GM12878 (cell line): ENCODE measurements around the gene TMEM161B. TPM values are rescaled to one million over a fixed set of nuclear protein-coding genes. Genes with fewer than 3 reads are reported as not detected.

Experiments used
- ATAC-seq: fragments of 200-7000 bp; cut with Tn5 transposase; 3 replicates; pipeline ENCODE4 v1.9.1; 2020; ENCODE audit warnings: mild to moderate bottlenecking, moderate library complexity
- BruUV-seq: library from RNA; stranded (reverse); fragments of 400-500 nt; replicated peaks from 2 replicates; lab custom pipeline; 2021; lab: Mats Ljungman, UMichigan
- CTCF ChIA-PET: fragments of 300-600 bp; sonication (Branson Sonifier 250); formaldehyde crosslinking; extraction: SDS; loops from one replicate; lab custom pipeline; 2021; ENCODE audit warnings: inconsistent platforms; lab: Yijun Ruan, JAX
- POLR2A ChIA-PET: fragments of 350-600 bp; formaldehyde crosslinking; extraction: SDS; loops from one replicate; lab custom pipeline; 2021; ENCODE audit warnings: inconsistent platforms; lab: Charles Lee
- RAD21 ChIA-PET: fragments of 300-600 bp; sonication (Branson Sonifier 250); formaldehyde crosslinking; loops from one replicate; lab custom pipeline; 2023; ENCODE audit warnings: antibody characterized with exemption; ENCODE audit not compliant: unreplicated experiment; lab: Charles Lee
- SMC1A ChIA-PET: fragments of 300-600 bp; sonication (Branson Sonifier 250); formaldehyde crosslinking; loops from one replicate; lab custom pipeline; 2023; ENCODE audit not compliant: unreplicated experiment, uncharacterized antibody; lab: Charles Lee
- DNase-seq: peaks from one replicate; pipeline ENCODE4 v3.0.0-alpha.2; 2011; ENCODE audit warnings: low read depth, low spot score
- FAIRE-seq: peaks from 3 replicates; lab custom pipeline; 2011; peaks lifted over from hg19 to GRCh38; lab: Jason Lieb, UNC
- H2AFZ ChIP-seq: 2 replicates; pipeline ENCODE4 v1.6.0; 2011; ENCODE audit warnings: low read depth, low read length, control low read depth; ENCODE audit not compliant: control insufficient read depth
- H3K27ac ChIP-seq: 2 replicates; pipeline ENCODE4 v1.5.1; 2011; ENCODE audit warnings: control low read depth; ENCODE audit not compliant: control insufficient read depth, insufficient read depth
- H3K27me3 ChIP-seq, 2 experiments: replicated peaks in 1 of 2; 2 replicates each; pipeline versions ENCODE4 v1.6.0 to v1.6.1; 2011; ENCODE audit warnings: low read length in 1 of 2; ENCODE audit not compliant: control insufficient read depth in 2 of 2, insufficient read depth in 2 of 2
- H3K36me3 ChIP-seq, 2 experiments: 2 replicates each; pipeline ENCODE4 v1.5.1; 2011; ENCODE audit warnings: low read length in 1 of 2; ENCODE audit not compliant: control insufficient read depth in 2 of 2, insufficient read depth in 2 of 2
- H3K4me1 ChIP-seq: 2 replicates; pipeline ENCODE4 v1.6.1; 2011; ENCODE audit warnings: mild to moderate bottlenecking, low read length, moderate library complexity, mixed read lengths; ENCODE audit not compliant: control insufficient read depth, insufficient read depth
- H3K4me2 ChIP-seq: 2 replicates; pipeline ENCODE4 v1.6.0; 2011; ENCODE audit warnings: control low read depth; ENCODE audit not compliant: control insufficient read depth, insufficient read depth
- H3K4me3 ChIP-seq: fragments of 200-600 bp; sonication (generic); 2 replicates; pipeline ENCODE4 v1.5.1; 2016
- H3K79me2 ChIP-seq: 2 replicates; pipeline ENCODE4 v1.6.0; 2011; ENCODE audit warnings: low read length; ENCODE audit not compliant: control insufficient read depth, insufficient read depth
- H3K9ac ChIP-seq: 2 replicates; pipeline ENCODE4 v1.8.0; 2011; ENCODE audit warnings: low read length, control low read depth, mixed read lengths; ENCODE audit not compliant: control insufficient read depth, insufficient read depth
- H3K9me3 ChIP-seq: replicated peaks from 3 replicates; pipeline ENCODE4 v1.5.1; 2011; ENCODE audit warnings: mild to moderate bottlenecking, low read length; ENCODE audit not compliant: control insufficient read depth, insufficient read depth
- H4K20me1 ChIP-seq: 2 replicates; pipeline ENCODE4 v1.6.0; 2011; ENCODE audit not compliant: control insufficient read depth, insufficient read depth
- CBX5 ChIP-seq: sonication (generic); IDR thresholded peaks from 2 replicates; pipeline ENCODE4 v1.6.1; 2016; ENCODE audit warnings: low read depth, moderate library complexity, mild to moderate bottlenecking, inconsistent platforms
- CREM ChIP-seq: IDR thresholded peaks from 2 replicates; pipeline ENCODE4 v1.6.1; 2014; ENCODE audit warnings: antibody characterized with exemption, low read depth
- FOXK2 ChIP-seq: fragments of 450-650 bp; IDR thresholded peaks from 2 replicates; pipeline ENCODE4 v1.6.1; 2017; ENCODE audit warnings: mild to moderate bottlenecking, moderate library complexity
- IKZF1 ChIP-seq: fragments of 450-650 bp; conservative IDR thresholded peaks from 2 replicates; pipeline ENCODE4 v1.6.1; 2017; ENCODE audit warnings: antibody characterized with exemption, mild to moderate bottlenecking
- JUNB ChIP-seq: IDR thresholded peaks from 2 replicates; pipeline ENCODE4 v1.6.1; 2016; ENCODE audit warnings: antibody characterized with exemption, mild to moderate bottlenecking
- MYB ChIP-seq: fragments of 150-350 bp; IDR thresholded peaks from 2 replicates; pipeline ENCODE4 v1.6.1; 2014; ENCODE audit warnings: mild to moderate bottlenecking, low read depth, low read length, borderline replicate concordance
- MYC ChIP-seq: IDR thresholded peaks from 2 replicates; pipeline ENCODE4 v1.6.1; 2011; ENCODE audit warnings: mild to moderate bottlenecking, low read length, moderate library complexity, inconsistent platforms; ENCODE audit not compliant: insufficient read depth, insufficient replicate concordance, insufficient read length, severe bottlenecking
- NFIC ChIP-seq: IDR thresholded peaks from 2 replicates; pipeline ENCODE4 v1.6.1; 2012; ENCODE audit warnings: low read depth, mild to moderate bottlenecking, inconsistent platforms, low read length, moderate library complexity
- PML ChIP-seq: IDR thresholded peaks from 2 replicates; pipeline ENCODE4 v1.6.1; 2012; ENCODE audit warnings: low read length, inconsistent platforms
- POU2F2 ChIP-seq: IDR thresholded peaks from 3 replicates; pipeline ENCODE4 v1.6.1; 2011; ENCODE audit warnings: low read depth, mild to moderate bottlenecking, low read length, borderline replicate concordance
- SIX5 ChIP-seq: IDR thresholded peaks from 2 replicates; pipeline ENCODE4 v1.6.1; 2011; ENCODE audit warnings: mild to moderate bottlenecking, low read depth, low read length, moderate library complexity; ENCODE audit not compliant: severe bottlenecking
- SRF ChIP-seq, 2 experiments: IDR thresholded peaks; 2 replicates each; pipeline ENCODE4 v1.6.1; 2011; ENCODE audit warnings: low read depth in 2 of 2, low read length in 2 of 2, mild to moderate bottlenecking in 1 of 2, moderate library complexity in 1 of 2
- TCF7 ChIP-seq: IDR thresholded peaks from 2 replicates; pipeline ENCODE4 v1.6.1; 2014; ENCODE audit warnings: antibody characterized with exemption, borderline replicate concordance
- ZNF217 ChIP-seq: fragments of 450-650 bp; IDR thresholded peaks from 2 replicates; pipeline ENCODE4 v1.6.1; 2017; ENCODE audit warnings: antibody characterized with exemption, mild to moderate bottlenecking
- ZZZ3 ChIP-seq: IDR thresholded peaks from 2 replicates; pipeline ENCODE4 v1.6.1; 2011; ENCODE audit warnings: low read depth; ENCODE audit not compliant: control insufficient read depth, insufficient read length
- WGBS: methylation state at CpG from one replicate; pipeline ENCODE4 v1.1.6; 2016; ENCODE audit warnings: low lambda C conversion rate; ENCODE audit not compliant: insufficient replicate concordance, insufficient coverage; ENCODE audit errors: missing lambda C conversion rate; 5-methylcytosine and 5-hydroxymethylcytosine counted together
- in situ Hi-C: fragments of 300-500 bp; cut with MboI; formaldehyde crosslinking; loops from 9 replicates; pipeline ENCODE4 v1.14.3; 2018; ENCODE audit warnings: mixed read lengths
- intact Hi-C: fragments of 100-400 bp; cut with micrococcal nuclease; formaldehyde crosslinking; loops from one replicate; pipeline ENCODE4 v1.14.2; 2022; ENCODE audit not compliant: unreplicated experiment
- polyA plus RNA-seq, 11 experiments: library from polyadenylated mRNA; depleted of rRNA in 4 of 11; unstranded in 6 of 11; stranded (reverse) in 5 of 11; fragments of >200 nt; fragmentation: Nextera tagmentation in 4 of 11; fragmentation: Illumina TruSeq in 1 of 11; extraction: Ambion mirVana in 4 of 11; extraction: Trizol in 1 of 11; gene quantifications; 1 replicate in 1 of 11; 2 replicates in 10 of 11; pipeline versions ENCODE4 v1.2.1 to v1.2.3, GENCODE V29; 2011 to 2016; ENCODE audit warnings: inconsistent platforms in 2 of 11, missing spikeins in 2 of 11, low read depth in 1 of 11
- total RNA-seq, 4 experiments: library from RNA; depleted of rRNA in 3 of 4; stranded (reverse); fragments of >200 nt in 3 of 4; fragmentation: Illumina TruSeq in 1 of 4; extraction: Trizol in 1 of 4; gene quantifications; 2 replicates each; pipeline versions ENCODE4 v1.2.1 to v1.2.3, GENCODE V29; 2013 to 2021
- TF ChIP-seq, protein P1 (sequence below): IDR thresholded peaks from 2 replicates; pipeline ENCODE4 v1.6.1; 2011; ENCODE audit warnings: low read depth, low read length, improper control_type of control experiment, borderline replicate concordance
- TF ChIP-seq, protein P2 (sequence below): fragments of 450-650 bp; IDR thresholded peaks from 2 replicates; pipeline ENCODE4 v1.6.1; 2016; ENCODE audit warnings: mild to moderate bottlenecking
- TF ChIP-seq, protein P3 (sequence below): fragments of 150-350 bp; IDR thresholded peaks from 2 replicates; pipeline ENCODE4 v1.6.1; 2016; ENCODE audit warnings: low read depth, low read length

TMEM161B gene
- total and polyA plus RNA-seq, 10 of the 15 experiments (the other 5 are each of a cell fraction or from before 2014, with no cell fraction given), result 13.8 to 38.9 (median 25.0) TPM

DNA sequence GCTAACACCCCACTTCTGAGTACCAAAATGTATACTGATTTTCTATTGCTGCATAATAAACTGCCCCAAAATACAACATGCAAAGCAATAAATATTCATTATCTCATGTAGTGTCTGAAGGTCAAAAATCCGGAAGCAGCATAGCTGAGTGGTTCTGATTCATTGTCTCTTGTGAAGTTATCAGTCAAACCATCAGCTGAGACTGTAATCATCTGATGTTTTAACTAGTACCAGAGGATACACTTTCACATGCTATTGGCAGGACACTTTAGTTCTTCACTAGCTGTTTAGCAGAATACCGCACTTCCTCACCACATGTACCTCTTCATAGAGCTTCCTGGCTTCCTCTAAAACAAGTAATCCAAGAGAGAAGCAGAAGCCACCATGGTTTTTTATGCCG lies 12.7 kb upstream of the TMEM161B start:
- ChIA-PET CTCF (interaction anchor here (0.9 kb wide), 1 partner anchor 20 kb away, joined by 3 read pairs; no protein-coding TSS in a partner anchor), SMC1A (interaction anchor here (0.6 to 1.0 kb wide), 2 partner anchors 12 to 66 kb away, joined by 3 read pairs; no protein-coding TSS in a partner anchor), RAD21 (no interaction called here), POLR2A (no interaction called here)
- in situ Hi-C loops, result no loop called here
- ATAC-seq (no peak), FAIRE-seq (no peak), DNase-seq (no peak)
- BruUV-seq, result no TSS peak
- no peak overlapping the region for H3K4me3 ChIP-seq
- no peaks in the 10 kb centered on the region for H3K9me3 ChIP-seq
- no peak overlapping the region for H3K27ac ChIP-seq
- intact Hi-C loops, result no loop called here
- no peaks in the 10 kb centered on the region for H4K20me1 ChIP-seq
- TF ChIP-seq TCF7 (no peak), SIX5 (no peak), ZZZ3 (no peak), POU2F2 (no peak), SRF (IDR thresholded peaks at IDR 0.05; ENCODE audit: low read depth in 2 of 2, low read length in 2 of 2) (no peak), CBX5 (no peak), JUNB (no peak), NFIC (no peak), FOXK2 (no peak), ZNF217 (no peak), CREM (no peak), IKZF1 (no peak), PML (no peak), MYC (no peak), MYB (no peak)
- TF ChIP-seq, protein P1, sequence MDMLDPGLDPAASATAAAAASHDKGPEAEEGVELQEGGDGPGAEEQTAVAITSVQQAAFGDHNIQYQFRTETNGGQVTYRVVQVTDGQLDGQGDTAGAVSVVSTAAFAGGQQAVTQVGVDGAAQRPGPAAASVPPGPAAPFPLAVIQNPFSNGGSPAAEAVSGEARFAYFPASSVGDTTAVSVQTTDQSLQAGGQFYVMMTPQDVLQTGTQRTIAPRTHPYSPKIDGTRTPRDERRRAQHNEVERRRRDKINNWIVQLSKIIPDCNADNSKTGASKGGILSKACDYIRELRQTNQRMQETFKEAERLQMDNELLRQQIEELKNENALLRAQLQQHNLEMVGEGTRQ, result no peak
- TF ChIP-seq, protein P2, sequence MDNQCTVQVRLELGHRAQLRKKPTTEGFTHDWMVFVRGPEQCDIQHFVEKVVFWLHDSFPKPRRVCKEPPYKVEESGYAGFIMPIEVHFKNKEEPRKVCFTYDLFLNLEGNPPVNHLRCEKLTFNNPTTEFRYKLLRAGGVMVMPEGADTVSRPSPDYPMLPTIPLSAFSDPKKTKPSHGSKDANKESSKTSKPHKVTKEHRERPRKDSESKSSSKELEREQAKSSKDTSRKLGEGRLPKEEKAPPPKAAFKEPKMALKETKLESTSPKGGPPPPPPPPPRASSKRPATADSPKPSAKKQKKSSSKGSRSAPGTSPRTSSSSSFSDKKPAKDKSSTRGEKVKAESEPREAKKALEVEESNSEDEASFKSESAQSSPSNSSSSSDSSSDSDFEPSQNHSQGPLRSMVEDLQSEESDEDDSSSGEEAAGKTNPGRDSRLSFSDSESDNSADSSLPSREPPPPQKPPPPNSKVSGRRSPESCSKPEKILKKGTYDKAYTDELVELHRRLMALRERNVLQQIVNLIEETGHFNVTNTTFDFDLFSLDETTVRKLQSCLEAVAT, result no peak
- TF ChIP-seq, protein P3, sequence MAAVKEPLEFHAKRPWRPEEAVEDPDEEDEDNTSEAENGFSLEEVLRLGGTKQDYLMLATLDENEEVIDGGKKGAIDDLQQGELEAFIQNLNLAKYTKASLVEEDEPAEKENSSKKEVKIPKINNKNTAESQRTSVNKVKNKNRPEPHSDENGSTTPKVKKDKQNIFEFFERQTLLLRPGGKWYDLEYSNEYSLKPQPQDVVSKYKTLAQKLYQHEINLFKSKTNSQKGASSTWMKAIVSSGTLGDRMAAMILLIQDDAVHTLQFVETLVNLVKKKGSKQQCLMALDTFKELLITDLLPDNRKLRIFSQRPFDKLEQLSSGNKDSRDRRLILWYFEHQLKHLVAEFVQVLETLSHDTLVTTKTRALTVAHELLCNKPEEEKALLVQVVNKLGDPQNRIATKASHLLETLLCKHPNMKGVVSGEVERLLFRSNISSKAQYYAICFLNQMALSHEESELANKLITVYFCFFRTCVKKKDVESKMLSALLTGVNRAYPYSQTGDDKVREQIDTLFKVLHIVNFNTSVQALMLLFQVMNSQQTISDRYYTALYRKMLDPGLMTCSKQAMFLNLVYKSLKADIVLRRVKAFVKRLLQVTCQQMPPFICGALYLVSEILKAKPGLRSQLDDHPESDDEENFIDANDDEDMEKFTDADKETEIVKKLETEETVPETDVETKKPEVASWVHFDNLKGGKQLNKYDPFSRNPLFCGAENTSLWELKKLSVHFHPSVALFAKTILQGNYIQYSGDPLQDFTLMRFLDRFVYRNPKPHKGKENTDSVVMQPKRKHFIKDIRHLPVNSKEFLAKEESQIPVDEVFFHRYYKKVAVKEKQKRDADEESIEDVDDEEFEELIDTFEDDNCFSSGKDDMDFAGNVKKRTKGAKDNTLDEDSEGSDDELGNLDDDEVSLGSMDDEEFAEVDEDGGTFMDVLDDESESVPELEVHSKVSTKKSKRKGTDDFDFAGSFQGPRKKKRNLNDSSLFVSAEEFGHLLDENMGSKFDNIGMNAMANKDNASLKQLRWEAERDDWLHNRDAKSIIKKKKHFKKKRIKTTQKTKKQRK, result no peak
- H3K4me1 ChIP-seq, result no peaks in the 10 kb centered on the region
- H3K9ac ChIP-seq, result no peak overlapping the region
- 99% methylated on average over 3 of the region's 3 CpGs for WGBS
- H3K79me2 ChIP-seq, result no peaks in the 10 kb centered on the region
- no peak overlapping the region for H3K4me2 ChIP-seq
- no peaks in the 10 kb centered on the region for H3K27me3 ChIP-seq
- no peak overlapping the region for H2AFZ ChIP-seq
- peaks cover 0 to 13% of the 10 kb centered on the region in 2 experiments; a peak in 1 of 4 replicates for H3K36me3 ChIP-seq
